ENCODE data around the gene IL12RB2. TPM values are rescaled to one million over a fixed set of nuclear protein-coding genes. Genes with fewer than 3 reads are reported as not detected.

The IL12RB2 gene
- total RNA-seq, 1 experiment from 2014 or later, result not detected

DNA sequence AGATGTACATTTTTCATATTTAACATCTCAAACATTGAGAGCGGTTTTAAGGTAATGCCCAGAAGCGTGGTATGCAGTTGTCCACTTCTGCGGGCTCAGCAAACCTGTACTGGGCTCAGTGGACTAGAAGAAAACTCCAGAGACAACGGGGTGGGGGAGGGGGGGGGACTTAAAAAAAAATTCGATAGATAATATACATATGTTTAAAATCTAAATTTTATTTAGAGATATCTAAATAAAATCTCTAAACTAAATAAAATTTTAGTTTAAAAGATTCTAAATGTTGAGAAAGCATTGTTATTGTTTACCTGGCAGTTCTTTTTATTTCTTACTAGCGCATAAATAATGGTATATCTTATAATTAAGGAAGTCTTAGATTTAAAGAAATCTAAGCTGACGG is 1.1 kb upstream of the IL12RB2 start:
- Histone ChIP-seq H2AFZ (no peak overlapping the region), H3K36me3 (ENCODE audit: low read depth) (no peaks in the 10 kb centered on the region), H3K4me1 (replicated peaks; ENCODE audit: insufficient read depth) (no peaks in the 10 kb centered on the region), H3K4me3 (no peak overlapping the region), H3K79me2 (ENCODE audit: low read depth) (no peaks in the 10 kb centered on the region), H4K20me1 (ENCODE audit: insufficient read depth) (no peaks in the 10 kb centered on the region), H3K27me3 (ENCODE audit: insufficient read depth, low read depth) (no peaks in the 10 kb centered on the region), H3K27ac (no peak overlapping the region), H3K9me2 (ENCODE audit: insufficient read depth) (no peaks in the 10 kb centered on the region), H3F3A (ENCODE audit: insufficient read depth, low read depth) (no peaks in the 10 kb centered on the region), H3K9me3 (ENCODE audit: insufficient read depth, low read depth) (no peaks in the 10 kb centered on the region), H3K4me2 (no peak overlapping the region)
- BruUV-seq (replicated peaks), result no TSS peak
- ChIA-PET POLR2A (ENCODE audit: unreplicated experiment) (no interaction called here), CTCF (no interaction called here)
- DNase-seq, result no peak
- intact Hi-C loops (cut with micrococcal nuclease; ENCODE audit: unreplicated experiment), result no loop called here
- TF ChIP-seq, protein P1, sequence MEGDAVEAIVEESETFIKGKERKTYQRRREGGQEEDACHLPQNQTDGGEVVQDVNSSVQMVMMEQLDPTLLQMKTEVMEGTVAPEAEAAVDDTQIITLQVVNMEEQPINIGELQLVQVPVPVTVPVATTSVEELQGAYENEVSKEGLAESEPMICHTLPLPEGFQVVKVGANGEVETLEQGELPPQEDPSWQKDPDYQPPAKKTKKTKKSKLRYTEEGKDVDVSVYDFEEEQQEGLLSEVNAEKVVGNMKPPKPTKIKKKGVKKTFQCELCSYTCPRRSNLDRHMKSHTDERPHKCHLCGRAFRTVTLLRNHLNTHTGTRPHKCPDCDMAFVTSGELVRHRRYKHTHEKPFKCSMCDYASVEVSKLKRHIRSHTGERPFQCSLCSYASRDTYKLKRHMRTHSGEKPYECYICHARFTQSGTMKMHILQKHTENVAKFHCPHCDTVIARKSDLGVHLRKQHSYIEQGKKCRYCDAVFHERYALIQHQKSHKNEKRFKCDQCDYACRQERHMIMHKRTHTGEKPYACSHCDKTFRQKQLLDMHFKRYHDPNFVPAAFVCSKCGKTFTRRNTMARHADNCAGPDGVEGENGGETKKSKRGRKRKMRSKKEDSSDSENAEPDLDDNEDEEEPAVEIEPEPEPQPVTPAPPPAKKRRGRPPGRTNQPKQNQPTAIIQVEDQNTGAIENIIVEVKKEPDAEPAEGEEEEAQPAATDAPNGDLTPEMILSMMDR (conservative IDR thresholded peaks at IDR 0.05), result no peak
- TF ChIP-seq EZH2 (IDR thresholded peaks at IDR 0.05; ENCODE audit: low read depth), result no peak

DNA sequence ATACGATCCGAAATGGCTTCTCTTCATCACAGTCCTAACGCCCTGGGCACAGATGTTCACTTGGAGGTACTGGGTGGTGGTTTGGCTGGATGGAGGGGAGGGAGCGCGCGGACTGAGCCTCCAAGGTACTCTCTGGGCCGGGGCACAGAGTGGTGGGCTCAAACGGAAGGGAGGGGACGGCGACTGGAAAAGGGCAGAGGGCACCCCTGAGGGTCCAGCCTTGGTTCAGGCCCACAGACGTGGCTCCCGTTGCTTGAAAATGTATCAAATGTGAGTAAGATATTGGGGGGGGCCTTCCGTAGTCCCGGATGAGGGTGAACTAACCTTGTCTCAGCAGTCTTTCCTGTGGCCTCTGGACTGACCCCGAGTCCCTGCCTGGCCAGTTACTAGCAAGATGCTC is 463 bp downstream of the IL12RB2 start:
- Histone ChIP-seq H3F3A (ENCODE audit: insufficient read depth, low read depth) (no peaks in the 10 kb centered on the region), H3K4me2 (no peak overlapping the region), H3K9me2 (ENCODE audit: insufficient read depth) (no peaks in the 10 kb centered on the region; the same call in 1 of the 2 replicates), H2AFZ (no peak overlapping the region), H4K20me1 (ENCODE audit: insufficient read depth) (no peaks in the 10 kb centered on the region), H3K9me3 (ENCODE audit: insufficient read depth, low read depth) (no peaks in the 10 kb centered on the region), H3K27me3 (ENCODE audit: insufficient read depth, low read depth) (no peaks in the 10 kb centered on the region), H3K4me1 (replicated peaks; ENCODE audit: insufficient read depth) (no peaks in the 10 kb centered on the region), H3K36me3 (ENCODE audit: low read depth) (no peaks in the 10 kb centered on the region), H3K4me3 (no peak overlapping the region), H3K27ac (no peak overlapping the region), H3K79me2 (ENCODE audit: low read depth) (no peaks in the 10 kb centered on the region)
- CTCF ChIA-PET, result no interaction called here
- POLR2A ChIA-PET (ENCODE audit: unreplicated experiment), result no interaction called here
- DNase-seq, result no peak
- no TSS peak for BruUV-seq (replicated peaks)
- intact Hi-C loops (cut with micrococcal nuclease; ENCODE audit: unreplicated experiment), result no loop called here
- no peak for TF ChIP-seq EZH2 (IDR thresholded peaks at IDR 0.05; ENCODE audit: low read depth)
- TF ChIP-seq, protein P1 (conservative IDR thresholded peaks at IDR 0.05), result no peak

DNA sequence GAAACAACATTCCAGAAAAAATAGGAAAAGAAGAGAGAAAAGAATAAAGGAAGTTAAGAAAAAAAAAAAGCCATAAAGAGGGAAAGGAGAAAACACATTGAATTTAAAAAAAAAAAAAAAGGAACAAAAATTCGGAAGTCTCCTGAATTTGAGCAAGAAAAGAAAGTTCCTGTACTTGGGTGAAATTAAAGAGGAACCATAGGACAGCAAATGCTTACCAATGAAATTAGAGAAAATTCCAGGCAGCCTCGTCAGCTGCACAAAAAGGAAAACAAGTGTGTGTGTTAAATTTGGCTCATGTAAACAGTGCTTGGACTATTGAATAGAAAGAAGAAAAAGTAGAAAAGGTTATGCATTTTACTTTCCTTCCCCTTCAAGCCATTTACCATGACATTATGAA is 4.9 kb downstream of the IL12RB2 start:
- ChIA-PET CTCF (no interaction called here), POLR2A (ENCODE audit: unreplicated experiment) (no interaction called here)
- H3K79me2 ChIP-seq (ENCODE audit: low read depth), result no peaks in the 10 kb centered on the region

More for the DNA sequence above, 4.9 kb downstream of the IL12RB2 start:
- H4K20me1 ChIP-seq (ENCODE audit: insufficient read depth), result no peaks in the 10 kb centered on the region
- H3K9me2 ChIP-seq (ENCODE audit: insufficient read depth), result no peaks in the 10 kb centered on the region; the same call in 1 of the 2 replicates
- no peaks in the 10 kb centered on the region for H3K27me3 ChIP-seq (ENCODE audit: insufficient read depth, low read depth)
- H3K9me3 ChIP-seq (ENCODE audit: insufficient read depth, low read depth), result no peaks in the 10 kb centered on the region
- no peak overlapping the region for H3K4me2 ChIP-seq
- H2AFZ ChIP-seq, result no peak overlapping the region
- H3F3A ChIP-seq (ENCODE audit: insufficient read depth, low read depth), result no peaks in the 10 kb centered on the region
- H3K4me3 ChIP-seq, result no peak overlapping the region
- no peaks in the 10 kb centered on the region for H3K36me3 ChIP-seq (ENCODE audit: low read depth)
- DNase-seq, result no peak
- TF ChIP-seq, protein P1 (conservative IDR thresholded peaks at IDR 0.05), result no peak
- TF ChIP-seq EZH2 (IDR thresholded peaks at IDR 0.05; ENCODE audit: low read depth), result no peak
- no peaks in the 10 kb centered on the region for H3K4me1 ChIP-seq (replicated peaks; ENCODE audit: insufficient read depth)
- BruUV-seq (replicated peaks), result no TSS peak
- intact Hi-C loops (cut with micrococcal nuclease; ENCODE audit: unreplicated experiment), result no loop called here
- no peak overlapping the region for H3K27ac ChIP-seq

All from PC-9 (cell line).